ENCODE data around the gene XRCC5.
"Not testable (repeated sequence)": the region's sequence is repeated elsewhere in the genome, so short reads cannot be mapped to it uniquely, and the experiment has no call there.

XRCC5 gene

DNA sequence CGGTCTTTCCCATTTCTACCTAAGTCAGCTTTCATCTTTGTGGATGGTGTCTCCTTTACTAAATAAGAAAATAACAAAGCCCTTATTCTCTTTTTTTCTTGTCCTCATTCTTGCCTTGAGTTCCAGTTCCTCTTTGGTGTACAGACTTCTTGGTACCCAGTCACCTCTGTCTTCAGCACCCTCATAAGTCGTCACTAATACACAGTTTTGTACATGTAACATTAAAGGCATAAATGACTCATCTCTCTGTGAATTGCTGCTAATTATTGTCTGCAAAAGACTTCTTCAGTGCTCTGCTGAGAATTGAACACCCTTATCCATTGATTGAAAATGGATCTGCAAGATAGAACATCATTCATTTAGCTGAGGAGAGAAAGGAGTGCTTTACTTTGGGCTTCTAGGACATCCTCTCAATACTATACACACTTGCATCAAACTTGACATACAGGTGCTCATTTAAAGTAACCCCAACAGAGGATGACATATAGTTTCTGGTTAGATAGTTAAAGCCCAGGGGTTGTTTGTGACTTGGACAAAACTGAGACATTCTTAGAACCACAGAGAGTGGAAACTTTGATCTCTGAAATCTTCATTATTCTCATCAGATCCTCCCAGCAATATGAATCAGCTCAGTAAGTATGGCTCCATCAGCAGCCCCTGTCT is 97.0 kb downstream of the XRCC5 start:
- DNase-seq = no peak

DNA sequence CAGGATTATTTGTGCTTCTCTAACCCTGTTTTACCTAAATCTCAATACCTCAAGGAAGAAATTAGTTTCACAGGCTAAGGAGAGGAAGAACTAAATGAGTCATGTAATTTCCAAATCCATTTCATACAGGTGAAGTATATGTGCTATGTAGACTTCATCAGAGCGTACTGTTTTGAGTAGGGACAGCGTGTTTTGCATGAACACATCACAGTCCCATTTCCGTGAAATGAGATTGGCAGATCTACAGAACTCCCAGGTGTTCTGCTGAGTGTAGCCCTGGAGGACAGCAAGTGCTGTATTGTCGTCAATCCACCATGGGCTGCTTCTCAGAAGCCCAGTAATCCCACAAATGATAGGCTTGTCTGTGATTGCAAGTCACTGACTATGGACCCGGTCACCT is 97.7 kb downstream of the XRCC5 start:
- no peak for DNase-seq

DNA sequence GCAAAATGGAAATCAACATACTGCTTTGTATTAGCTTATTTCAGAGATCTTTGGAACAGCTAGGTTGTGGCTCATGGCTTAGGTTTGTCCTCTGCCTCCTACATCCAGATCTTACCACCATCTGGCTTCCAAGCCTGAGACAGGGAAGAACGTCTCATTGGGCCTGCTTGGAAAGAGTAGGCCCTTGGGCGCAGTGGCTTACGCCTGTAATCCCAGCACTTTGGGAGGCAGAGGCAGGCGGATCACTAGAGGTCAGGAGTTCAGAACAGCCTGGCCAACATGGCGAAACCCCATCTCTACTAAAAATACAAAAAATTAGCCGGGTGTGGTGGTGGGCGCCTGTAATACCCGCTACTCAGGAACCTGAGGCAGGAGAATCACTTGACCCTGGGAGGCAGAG is 99.5 kb downstream of the XRCC5 start:
- not testable (repeated sequence) for DNase-seq

DNA sequence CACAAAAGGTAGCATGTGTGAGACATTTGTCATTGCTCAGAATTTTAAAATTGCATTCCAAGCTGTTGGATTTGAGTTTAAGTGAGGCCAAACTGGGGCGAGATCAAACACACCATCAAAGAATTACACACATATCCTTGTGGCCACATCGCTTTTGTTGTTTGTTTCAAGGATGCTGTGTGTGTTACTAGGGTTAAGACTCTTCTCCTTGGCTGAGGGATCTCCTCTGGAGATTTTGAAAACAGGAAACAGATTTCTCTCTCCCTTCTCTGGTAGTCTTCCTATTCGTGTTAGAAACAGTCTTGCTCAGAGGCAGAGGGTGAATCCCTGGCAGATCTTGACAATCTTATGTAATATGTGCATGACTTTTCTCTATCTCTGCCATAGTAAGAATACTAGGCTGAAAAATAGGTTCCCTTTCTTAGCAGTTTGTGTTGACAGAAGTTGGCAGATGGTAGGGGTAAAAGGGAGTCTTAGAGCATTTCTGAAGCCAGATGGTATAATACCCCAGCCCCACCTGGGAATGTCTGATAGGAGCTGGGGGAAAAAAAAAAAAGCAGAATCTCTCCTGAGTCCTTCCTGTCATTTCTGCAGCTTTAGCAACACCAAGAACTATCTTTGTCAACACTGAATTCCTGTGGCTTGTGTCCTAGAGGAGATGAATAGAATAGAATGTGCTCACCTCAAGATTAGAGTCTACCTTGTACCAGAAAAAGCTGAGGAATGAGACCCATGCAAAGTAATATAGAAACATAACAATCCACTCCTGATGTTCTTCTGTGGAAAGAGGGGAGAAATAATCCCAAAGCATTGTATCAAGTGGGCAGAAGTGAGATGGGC is 101.8 kb downstream of the XRCC5 start:
- no peak for DNase-seq

GRCh38 chr2:216211614-216212145 is 102.5 kb downstream of the XRCC5 start:
- no peak for DNase-seq

- DNase-seq = no peak
Observed at GRCh38 chr2:216214768-216215167, 105.6 kb downstream of the XRCC5 start.

DNA sequence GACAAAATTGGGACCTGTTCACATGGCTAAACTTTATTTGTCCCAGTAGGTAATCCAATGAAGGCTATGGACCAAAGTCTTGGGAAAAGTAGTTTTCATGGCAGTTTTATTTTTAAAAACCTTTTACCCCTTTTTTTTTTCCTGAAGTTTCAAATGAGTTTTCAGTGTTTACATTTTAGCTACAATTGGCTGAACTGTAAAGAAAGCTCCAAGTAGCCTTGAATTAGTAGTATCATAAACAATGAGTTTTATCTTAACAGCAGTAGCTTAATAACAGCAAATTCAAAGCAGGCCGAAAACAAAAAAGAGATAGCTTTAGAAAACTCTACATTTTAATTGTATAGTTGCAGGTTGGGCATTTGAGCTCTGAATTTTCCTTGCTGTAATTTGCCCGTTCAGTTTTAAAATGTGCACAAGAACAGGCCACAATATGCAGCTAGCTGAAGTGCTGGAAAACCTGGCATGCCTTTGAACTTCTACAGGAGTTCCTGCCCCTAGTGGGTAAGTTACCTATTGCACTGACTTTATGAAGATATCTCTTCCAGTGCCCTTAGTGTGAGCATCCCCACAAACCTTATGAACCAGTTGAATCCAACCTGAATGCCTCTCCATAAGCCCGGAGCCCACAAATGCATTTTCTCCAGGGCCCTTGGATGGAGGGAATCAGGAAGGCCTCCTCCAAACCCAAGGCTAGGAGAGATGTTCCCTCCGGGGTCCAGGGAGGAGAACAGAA is 106.7 kb downstream of the XRCC5 start:
- peak; percentile 56 for DNase-seq

- DNase-seq = peak; percentile 22
Observed at GRCh38 chr2:216216951-216217903, 108.1 kb downstream of the XRCC5 start.

DNA sequence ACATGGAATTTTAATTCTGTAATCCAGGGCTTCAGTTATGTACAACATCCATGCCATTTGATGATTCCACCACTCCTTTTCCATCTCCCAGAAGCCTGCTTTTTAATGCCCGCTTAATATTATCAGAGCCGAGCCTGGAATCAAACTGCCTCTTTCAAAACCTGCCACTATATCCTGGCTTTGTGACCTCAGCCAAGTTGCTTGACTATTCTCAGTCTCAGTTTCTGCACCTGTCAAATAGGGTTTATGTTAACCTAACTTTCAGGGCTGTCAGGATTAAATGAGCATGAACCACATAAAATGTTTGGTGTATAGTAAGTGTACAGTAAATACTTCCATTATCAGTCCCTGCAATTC is 108.7 kb downstream of the XRCC5 start:
- no peak for DNase-seq

- DNase-seq = no peak
Observed at GRCh38 chr2:216219861-216220260, 110.7 kb downstream of the XRCC5 start.

- no peak for DNase-seq
Observed at GRCh38 chr2:216220976-216221375, 111.8 kb downstream of the XRCC5 start.

DNA sequence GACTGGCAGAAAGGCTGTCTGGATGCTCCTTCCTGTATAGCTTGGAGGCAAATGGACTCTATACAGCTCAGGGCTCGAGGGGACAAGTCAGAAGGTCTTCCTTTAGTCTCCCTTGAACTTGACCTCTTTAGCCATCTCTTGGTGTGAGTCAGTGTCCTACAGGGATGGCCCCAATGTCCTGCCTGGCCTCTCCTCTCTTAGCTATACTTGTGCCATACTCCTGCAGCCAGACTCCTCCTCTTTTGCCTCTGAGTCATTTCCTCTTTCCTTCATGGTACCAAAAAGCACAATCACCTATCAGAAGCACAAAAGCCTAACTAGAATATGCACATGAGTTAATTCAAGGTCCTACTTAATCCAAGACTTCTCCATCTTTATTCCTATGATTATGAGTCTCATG is 112.7 kb downstream of the XRCC5 start:
- peak; percentile 7 for DNase-seq

GRCh38 chr2:216222650-216223352 is 113.7 kb downstream of the XRCC5 start:
- DNase-seq = peak; percentile 19

DNA sequence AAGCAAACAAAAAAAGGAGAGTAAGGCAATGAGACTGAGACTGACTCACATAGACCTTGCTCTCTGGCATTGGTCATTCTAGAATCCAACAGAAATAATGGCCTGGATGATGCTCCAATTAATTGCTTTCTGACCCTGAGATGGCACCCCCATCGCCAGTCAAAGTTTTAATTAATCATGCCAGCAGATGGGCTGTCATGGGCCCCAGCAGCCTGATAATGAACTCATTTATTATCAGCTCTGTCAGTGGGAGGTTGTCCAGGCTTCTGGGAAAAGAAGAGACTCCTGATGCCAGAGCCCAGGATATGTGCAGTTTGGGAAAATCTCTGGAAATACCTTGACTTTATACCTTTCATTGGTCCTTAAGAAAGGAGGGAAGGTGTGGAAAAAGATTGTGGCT is 115.2 kb downstream of the XRCC5 start:
- DNase-seq = no peak

GRCh38 chr2:216229277-216229914 is 120.2 kb downstream of the XRCC5 start:
- no peak for DNase-seq

- DNase-seq = no peak
Observed at GRCh38 chr2:216231867-216232266, 122.7 kb downstream of the XRCC5 start.

- no peak for DNase-seq
Observed at GRCh38 chr2:216232721-216233120, 123.6 kb downstream of the XRCC5 start.

DNA sequence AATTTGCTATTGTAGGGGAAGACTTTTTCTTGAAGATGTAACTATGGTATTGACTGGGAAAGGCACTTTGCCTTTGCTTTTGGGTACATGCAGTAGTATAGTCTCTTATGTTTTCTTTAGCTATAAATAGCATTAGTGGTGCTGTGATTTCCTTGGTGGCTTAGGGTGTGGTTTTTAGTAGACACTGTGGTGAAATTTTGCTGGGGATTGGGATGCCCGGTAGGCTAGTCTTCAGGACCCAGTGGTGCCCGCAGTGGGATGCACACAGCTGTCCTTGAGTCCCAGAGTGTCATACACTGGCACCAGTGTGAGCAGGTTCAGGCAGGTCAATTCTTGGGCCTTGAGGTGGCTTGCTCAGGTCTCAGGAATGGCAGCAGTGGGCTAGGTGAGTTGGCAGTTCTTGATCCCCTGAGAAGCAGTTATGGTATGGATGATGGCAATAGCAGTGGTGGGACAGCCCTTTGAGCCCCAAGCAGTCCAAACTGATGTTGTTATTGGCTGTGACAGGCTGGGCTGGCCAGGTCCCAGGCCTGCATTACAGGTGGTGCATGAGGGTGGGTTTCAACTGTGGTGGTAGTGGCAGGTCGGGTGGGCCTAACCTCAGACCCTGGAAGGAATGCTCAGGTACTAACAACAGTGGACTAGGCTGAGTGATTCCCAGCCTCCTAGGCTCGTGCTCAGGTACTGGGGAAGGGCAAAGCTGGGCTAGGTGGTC is 124.3 kb downstream of the XRCC5 start:
- no peak for DNase-seq

GRCh38 chr2:216234106-216234505 is 125.0 kb downstream of the XRCC5 start:
- DNase-seq = no peak

DNA sequence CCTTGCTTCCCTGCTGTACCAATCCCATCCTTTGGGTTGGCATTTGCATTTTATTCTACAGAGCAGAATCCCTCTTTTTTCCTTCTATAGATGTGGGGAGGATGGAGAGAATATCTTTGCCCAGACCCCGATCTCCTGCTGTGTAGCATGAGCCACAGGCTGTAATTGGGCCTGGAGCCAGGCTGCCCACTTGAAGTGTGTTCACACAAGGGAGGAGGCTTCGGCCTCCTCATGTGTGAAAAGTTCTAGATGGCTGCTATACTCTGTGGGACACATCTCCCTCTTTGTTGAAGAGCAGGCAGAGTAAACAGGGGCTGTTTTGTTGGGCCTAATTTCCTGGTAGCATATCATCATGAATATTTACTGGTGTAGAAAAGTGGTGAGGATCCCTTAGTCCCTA is 126.3 kb downstream of the XRCC5 start:
- no peak for DNase-seq

DNA sequence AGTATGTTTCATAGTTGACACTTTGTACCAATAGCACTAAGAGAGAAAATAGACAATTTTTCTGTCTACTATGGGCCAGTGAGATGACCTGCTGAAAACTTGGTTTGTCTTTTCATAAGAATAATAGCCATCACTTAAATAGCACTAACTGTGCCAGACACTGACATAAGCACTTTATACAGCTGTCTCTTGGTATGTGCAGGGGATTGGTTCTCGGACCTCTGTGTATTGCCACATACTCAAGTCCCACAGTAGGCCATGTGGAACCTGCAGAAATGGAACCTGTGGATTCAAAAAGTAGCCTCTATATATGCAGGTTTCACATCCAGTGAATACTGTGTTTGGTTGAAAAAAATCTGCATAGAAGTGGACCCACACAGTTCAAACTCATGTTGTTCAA is 126.7 kb downstream of the XRCC5 start:
- DNase-seq = no peak
